ENCODE results near the gene SPECC1L.
"Not testable (repeated sequence)": the region's sequence is repeated elsewhere in the genome, so short reads cannot be mapped to it uniquely, and the experiment has no call there.

DNA sequence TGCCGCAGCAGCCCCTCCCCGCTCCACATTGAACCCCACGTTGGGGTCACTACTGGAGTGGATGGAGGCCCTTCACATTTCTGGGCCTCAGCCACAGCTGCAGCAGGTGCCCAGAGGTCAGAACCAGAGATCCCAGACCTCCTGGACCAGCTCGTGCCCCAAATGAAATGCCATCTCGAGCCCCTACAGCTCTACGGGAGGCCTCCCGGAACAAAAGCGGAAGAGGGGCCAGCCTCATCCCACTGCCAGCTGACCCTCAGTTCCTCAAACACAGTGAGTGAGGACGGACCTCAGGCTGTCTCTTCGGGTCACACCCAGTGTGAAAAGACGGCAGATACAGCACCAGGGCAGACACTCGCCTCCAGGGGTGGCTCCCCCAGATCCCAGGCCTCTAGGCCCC lies 17.5 kb upstream of the SPECC1L start:
- not testable (repeated sequence) for TF ChIP-seq POLR2A (IDR thresholded peaks at IDR 0.05)
- TF ChIP-seq, protein P1, sequence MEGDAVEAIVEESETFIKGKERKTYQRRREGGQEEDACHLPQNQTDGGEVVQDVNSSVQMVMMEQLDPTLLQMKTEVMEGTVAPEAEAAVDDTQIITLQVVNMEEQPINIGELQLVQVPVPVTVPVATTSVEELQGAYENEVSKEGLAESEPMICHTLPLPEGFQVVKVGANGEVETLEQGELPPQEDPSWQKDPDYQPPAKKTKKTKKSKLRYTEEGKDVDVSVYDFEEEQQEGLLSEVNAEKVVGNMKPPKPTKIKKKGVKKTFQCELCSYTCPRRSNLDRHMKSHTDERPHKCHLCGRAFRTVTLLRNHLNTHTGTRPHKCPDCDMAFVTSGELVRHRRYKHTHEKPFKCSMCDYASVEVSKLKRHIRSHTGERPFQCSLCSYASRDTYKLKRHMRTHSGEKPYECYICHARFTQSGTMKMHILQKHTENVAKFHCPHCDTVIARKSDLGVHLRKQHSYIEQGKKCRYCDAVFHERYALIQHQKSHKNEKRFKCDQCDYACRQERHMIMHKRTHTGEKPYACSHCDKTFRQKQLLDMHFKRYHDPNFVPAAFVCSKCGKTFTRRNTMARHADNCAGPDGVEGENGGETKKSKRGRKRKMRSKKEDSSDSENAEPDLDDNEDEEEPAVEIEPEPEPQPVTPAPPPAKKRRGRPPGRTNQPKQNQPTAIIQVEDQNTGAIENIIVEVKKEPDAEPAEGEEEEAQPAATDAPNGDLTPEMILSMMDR (IDR thresholded peaks at IDR 0.05), result not testable (repeated sequence)

Measured in uterus (tissue), 2 donors.